GM21447 (cell line): ENCODE results near the gene USP35.
"Not testable (repeated sequence)": the region's sequence is repeated elsewhere in the genome, so short reads cannot be mapped to it uniquely, and the experiment has no call there.

Experiments
- ATAC-seq: cut with Tn5 transposase; IDR thresholded peaks from one replicate; pipeline ENCODE4 v1.9.1; 2021; ENCODE audit not compliant: unreplicated experiment

USP35 gene

DNA sequence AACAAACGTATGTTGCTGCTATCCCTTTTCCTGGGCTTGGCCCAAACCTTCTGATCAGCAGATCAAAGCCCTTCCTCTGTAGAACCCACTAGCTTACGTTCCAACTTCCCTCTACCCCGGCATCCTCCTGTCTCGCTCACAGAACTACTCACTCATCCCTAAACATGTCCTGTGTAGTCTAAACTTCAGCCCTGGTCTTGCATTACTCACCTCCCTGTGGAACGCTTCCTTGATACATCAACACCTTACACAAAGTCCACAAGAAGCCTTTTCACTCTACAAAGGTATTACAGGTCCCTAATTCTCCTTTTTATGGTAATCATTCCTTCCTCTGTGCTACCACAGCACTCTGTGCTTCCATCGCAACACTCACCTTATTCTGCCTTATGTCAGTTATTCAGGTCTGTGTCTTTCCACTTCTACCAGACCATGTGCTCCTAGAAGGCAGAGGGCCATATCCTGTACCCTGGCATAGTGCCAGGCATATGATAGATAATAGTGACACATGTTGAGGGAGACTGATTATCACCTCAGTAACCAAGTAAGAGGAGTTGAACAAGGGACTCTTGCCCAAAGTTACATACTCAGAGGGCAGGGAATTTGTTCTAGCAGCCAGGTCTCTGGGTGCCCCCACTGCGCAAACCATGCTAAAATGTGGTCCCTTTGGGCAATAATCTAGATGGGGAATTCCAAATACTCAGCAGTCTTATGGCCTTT, 41.6 kb downstream of the USP35 start:
- no peak for ATAC-seq

DNA sequence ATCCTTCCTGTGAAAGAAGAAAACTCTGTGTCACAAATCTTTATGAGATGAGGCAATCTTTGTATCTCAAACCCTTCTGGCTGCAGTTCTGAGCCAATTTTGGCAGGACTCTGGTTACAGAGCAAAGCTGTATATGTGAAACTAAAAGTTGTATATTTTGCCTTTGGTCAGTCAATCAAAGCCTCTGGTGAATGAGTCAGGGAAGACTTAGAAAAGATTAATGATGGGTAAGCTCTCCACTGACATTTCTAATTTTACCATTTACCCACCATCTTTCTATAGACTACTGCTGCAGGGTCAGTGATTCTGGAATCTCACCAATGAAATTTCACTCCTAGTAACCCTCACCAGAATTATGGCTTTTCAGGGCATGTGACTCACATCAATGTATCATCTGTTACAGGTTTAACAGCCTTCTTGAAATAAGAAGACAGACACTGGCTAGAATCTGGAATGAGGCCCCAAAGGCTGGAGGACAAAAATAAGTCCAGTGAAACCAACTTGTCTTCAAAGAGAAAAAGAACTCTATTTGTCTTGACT, 43.3 kb downstream of the USP35 start:
- ATAC-seq: no peak

DNA sequence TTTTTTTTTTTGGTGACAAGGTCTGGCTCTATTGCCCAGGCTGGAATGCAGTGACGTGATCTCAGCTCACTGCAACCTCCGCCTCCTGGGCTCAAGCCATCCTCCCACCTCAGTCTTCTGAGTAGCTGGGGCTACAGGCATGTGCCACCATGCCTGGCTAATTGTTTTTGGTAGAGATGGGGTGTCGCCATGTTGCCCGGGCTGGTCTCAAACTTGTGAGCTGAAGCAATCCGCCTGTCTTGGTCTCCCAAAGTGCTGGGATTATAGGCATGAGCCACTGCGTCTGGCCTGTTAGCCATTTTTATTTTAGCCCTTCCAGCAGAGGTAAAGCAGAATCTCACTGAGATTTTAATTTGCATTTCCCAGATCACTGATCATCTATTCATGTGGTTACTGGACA, 44.3 kb downstream of the USP35 start:
- not testable (repeated sequence) for ATAC-seq

DNA sequence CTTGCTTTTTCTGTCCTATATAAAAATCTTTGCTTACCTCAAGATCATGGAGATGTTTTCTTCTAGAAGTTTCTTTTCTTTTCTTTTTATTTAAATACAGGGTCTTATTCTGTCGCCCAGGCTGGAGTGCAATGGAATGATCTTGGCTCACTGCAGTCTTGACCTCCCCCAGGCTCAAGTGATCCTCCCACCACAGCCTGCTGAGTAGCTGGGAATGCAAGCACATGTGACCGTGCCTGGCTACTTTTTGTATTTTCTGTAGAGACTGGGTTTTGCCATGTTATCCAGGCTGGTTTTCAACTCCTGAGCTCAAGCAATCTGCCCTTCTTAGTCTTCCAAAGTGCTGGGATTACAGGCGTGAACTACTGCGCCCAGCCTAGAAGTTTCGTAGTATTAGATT, 45.3 kb downstream of the USP35 start:
- ATAC-seq: no peak

DNA sequence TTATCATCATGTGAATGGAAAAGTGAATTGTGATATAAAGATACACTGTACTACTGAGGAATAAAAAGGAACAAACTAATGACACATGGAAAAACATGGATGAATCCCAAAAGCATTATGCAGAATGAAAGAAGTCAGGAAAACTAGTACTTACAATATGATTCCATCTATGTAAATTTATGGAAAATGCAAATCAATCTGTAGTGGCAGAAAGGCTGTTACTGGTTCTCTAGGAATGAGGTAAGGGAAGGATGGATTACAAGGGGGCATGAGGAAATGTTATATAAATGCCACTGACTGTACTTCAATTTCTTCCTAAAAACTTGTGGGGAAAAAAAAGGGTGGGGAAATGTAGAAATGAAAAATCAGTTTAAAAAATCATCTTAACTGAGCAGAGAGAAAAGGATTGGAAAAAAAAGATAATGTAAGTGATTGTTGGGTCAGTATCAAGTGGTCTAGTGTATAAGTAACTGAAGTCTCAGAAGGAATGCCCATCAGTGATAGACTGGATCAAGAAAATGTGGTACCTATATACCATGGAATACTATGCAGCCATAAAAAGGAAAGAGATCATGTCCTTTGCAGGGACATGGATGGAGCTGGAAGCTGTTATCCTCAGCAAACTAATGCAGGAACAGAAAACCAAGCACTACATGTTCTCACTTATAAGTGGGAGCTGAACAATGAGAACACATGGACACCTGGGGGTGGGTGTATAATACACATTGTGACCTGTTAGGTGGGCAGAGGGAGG, 48.8 kb downstream of the USP35 start:
- no peak for ATAC-seq

DNA sequence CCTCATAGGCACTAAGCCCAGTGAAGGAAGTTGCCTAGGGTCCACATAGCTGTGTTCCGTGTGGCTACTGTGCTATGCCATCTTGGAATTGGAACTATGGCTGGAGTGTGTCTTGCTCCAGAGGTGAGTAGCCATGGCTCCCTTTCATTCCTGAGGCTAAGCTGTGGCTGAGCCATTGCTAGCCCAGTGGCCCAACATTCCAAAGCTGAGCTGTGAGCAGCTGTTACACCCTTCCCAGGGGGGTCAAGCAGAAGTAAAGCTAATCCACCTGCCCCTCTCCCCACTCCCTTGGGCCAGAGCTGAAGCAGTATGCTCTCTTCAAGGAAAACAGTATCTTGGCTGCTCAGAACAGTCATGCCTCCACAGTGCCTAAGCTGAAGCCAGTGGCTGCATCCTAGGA, 51.1 kb downstream of the USP35 start:
- no peak for ATAC-seq

DNA sequence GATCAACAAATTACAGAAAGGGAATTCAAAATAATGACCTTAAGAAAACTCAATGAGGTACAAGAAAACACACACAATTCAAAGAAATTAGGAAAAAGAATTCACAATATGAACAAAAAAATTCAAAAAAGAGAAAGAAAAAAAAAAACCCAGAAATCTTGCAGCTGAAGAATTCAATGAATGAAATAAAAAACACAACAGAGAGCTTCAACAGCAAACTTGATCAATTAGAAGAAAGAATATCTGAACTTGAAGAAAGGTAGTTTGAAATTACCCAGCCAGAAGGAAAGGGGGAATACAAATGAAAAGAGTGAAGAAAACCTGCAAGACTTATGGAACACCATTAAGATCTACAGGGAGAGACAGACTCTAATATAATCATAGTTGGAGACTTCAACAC, 52.8 kb downstream of the USP35 start:
- ATAC-seq: no peak

DNA sequence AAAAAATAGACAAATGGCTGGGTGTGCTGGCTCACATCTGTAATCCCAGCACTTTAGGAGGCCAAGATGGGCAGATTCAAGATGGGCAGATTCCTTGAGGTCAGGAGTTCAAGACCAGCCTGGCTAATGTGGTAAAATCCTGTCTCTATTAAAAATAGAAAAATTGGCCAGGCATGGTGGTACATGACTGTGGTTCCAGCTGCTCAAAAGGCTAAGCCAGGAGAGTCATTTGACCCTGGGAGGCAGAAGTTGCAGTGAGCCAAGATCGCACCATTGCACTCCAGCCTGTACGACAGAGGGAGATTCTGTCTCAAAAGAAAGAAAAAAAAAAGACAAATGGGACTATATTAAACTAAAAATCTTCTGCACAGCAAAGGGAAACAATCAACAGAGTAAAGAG, 55.4 kb downstream of the USP35 start:
- no peak for ATAC-seq

DNA sequence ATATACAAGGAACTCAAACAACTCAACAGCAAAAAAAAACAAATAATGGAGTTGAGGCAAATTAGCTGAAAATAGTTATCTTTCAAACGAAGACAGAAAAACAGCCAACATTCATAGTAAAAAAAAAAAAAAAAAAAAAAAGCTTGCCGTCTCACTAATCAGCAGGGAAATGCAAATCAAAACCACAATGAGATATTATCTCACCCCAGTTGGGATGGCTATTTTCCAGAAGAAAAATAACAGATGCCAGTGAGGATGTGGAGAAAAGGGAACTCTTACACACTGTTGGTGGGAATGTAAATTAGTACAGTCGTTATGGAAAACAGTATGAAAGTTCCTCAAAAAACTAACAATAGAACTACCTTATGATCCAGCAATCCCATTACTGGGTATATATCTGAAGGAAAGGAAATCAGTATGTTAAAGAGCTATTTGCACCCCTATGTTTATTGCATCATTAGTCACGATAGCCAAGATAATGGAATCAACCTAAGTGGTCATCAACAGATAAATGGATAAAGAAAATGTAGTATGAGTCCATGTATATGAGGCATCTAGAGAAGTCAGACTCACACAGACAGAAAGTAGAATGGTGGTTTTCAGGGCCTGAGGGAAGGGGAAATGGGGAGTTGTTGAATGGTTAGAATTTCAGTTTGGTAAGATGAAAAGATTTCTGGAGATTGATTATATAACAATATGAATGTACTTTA, 56.0 kb downstream of the USP35 start:
- ATAC-seq: no peak

DNA sequence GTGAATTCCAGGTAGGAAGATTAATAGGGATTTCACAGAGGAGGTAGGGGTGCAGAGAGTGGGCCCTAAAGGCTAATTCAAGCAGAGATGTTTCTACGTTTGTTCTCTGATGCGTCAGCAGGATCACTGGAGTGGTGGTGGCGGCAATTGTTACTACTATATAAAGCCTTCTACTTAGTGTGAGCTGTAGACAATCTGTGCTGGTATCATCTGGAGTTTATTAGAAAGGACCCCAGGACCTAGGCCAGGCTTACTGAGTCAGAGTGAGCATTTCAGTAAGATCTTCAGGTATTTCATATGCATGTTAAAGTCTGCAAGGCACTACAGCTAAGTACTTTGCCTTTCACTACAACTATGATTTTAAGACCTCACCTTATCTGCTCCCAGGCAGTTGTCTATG, 59.5 kb downstream of the USP35 start:
- no peak for ATAC-seq

DNA sequence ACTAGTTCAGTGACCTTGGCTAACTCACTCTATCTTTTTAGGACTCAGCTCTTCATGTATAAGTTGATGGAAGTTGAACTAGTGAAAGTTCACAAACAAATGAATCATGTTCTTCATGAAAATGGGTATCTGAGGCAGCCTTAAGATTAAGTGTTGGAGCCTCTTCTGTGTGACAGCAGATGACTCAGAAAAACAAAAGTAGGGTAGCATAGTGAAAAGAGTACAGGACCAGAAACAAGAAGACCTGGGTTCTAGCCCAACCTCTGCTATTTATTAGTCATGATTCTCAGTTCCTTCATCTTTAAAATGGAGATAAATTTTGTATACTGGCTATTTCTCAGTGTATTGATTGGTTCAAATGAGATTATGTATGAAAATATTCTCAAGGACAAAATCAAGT, 60.2 kb downstream of the USP35 start:
- ATAC-seq: no peak

DNA sequence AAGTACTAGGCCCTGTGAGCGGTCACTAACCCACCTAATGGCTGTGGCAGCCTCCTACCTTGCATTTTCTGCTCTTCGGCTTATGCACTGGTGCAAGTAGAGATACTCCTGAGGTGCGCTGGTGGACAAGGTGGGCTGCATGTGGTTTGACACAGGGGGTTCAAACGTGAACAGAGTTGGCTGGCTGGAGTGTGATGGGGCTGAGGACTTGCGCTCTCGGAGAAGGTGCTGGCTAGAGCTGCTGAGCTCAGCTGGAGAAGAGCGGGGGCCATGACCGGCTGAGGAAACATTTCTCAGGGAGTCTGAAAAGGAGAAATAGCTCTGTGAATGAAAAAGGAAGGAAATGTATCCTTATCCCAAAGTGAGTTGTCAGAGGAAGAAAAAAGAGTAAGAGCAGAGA, 61.4 kb downstream of the USP35 start:
- no peak for ATAC-seq

DNA sequence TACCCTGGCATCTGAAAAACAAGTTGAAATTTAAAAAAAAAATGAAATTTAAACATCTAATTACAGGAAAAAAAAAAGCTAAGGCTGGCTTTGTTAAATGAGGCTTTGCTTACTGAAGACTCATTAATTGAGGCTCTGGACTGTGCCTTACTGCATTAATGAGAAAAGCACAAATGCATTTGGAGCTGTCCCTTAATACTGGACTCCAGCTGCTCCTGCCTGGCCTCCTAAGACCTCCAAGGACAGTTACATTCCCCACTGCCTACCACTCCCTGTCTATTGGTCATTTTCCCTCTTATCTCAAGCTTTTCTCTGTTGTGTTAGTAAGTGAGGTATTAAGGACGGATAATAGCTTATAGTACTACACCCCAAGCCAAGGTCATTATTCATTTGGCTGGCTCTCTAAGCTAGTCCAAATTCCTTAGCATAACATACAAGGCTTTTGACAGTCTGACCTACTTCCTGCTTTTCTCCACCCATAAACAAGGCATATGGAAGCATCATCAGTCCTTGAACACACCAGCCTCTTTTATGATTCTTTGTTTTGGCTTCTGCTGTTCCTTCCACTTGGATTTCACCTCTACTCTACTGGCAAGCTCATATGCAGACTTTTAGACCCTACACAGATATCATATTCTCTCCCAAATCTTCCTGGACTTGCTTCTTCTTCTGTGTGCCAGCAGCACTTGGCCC, 62.5 kb downstream of the USP35 start:
- no peak for ATAC-seq

DNA sequence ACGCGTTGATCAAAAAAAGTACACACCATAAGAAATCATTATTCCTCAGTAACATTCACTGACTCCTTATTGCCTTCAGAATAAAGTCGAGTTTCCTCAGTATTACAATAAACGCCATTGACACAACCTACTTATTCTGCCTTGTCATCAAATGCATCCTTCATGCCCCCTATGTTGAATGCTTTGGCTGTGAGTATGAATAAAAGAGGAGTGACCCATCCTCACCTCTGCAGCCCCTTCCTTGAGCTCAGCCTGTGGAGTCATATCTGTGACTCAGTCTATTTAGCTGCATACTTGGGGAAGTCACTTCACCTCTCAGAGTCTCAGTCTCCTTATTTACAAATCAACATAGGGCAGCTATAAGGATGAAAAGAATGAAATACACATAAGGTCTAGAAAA, 65.1 kb downstream of the USP35 start:
- no peak for ATAC-seq

DNA sequence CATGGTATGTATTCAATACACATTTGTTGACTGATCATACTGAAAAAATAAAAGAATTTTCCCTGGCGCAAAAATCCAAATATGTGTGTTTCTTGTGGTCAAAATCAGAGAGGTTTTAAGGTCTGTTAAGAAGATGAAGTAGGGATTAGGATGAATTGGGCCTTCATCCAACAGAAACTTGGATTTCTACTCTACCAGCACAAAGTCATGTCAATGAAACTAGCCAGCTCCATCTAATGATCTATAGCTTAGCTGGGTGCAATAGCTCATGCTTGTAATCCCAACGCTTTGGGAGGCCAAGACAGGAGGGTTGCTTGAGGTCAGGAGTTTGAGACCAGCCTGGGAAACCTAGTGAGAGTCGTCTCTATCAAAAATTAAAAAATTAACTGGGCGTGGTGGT, 65.5 kb downstream of the USP35 start:
- no peak for ATAC-seq

DNA sequence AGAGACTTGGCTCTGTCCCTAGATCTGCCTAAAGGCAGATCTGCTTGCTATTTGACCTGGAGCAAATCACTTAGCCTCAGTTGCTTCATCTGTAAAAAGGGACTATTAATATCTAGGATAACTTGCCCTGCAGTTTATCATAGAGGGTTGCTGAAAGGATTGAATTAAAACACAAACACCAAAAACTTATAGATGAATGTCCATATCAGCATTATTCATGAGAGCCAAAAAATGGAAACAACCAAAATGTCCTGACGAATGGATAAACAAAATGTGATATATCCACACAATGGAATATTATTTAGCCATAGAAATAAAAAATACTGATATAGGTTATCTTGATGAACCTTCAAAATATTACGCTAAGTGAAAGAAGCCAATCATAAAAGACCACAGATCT, 67.2 kb downstream of the USP35 start:
- ATAC-seq: no peak

DNA sequence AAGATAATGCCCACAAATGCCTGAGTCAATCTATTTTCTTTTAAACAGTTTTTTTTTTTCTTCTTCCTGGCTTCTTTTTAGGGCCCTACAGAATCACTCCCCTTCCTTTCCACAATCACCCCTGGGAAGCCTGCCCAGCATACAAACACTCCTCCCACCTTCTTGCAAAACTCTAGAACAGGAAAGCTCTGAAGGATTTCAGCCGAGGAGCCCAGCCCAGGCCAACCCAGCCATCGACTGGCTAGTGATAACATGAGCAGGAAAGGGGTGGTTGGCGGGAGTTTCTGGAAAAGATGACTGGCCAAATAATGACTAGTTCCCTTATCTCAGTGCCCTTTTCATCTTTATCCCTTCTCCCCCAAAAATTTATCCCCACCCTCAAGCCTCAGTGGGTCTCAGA, 68.2 kb downstream of the USP35 start:
- ATAC-seq: no peak

DNA sequence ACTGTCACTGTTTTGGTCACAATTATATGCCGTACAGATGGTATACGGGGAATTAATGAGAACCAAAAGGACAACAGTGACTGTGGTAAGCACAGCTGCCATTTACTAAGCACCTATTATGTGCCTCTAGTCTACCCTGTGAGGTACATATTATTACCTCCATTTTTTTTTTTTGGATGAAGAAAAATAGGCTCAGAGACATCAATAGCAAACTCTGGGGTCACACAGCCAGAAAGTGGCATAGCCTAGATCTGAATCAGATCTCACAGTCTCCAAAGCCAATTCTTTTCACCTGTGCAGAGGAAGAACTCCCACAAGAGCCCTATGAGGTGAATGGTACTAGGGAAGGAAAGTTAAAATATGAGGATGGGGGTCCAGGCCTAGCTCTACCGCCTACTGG, 68.9 kb downstream of the USP35 start:
- no peak for ATAC-seq

DNA sequence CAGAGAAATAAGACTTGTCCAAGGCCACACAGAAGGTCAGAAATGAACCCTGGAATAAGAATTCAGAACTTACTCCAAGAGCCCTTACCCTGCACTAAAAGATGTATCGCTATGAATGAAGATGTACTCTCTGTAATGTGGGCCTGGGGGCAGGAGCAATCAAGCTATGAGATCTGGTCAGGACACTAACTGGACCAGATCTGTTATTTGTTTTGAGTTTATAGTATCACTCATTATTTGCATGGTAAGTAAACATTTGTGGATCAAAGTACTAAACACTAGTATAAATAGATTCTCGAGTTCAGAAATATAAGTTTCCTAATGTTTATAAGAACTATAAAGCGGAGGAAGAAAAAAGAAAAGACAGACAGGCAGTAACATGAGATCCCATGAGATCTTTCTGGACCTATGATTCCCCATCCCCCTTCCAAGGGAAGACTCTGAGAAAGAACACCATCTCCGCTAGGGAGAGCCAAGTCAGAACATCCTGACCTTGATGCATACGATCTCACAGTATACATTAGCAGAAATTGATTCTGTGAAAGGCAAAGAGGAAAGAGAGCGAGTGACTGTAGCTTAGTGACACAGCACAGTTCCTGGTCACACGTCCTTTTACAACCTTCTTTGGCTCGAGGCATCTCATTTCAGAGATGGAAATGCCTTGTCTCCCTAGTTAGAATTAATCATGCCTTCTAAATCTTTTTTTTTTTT, 71.2 kb downstream of the USP35 start:
- ATAC-seq: no peak

DNA sequence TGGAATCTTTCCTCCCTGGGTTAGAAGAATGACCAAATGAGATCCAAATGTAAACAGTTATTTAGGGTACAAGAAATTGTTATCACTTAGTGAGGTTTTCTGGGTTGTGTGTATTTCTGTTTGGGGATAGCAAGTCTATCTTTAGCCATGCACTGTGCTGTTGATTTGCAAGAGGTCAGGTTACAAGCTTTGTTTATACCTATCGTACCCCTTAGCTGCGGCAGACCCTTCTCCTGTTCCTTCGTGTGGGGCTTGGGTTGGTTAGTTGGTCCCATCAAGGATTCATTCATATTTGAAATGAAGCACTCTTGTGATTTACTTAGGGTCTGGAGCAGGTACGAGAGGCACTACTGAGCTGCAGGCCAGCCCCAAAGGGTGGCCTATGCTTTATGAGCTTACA, 72.6 kb downstream of the USP35 start:
- ATAC-seq: no peak

DNA sequence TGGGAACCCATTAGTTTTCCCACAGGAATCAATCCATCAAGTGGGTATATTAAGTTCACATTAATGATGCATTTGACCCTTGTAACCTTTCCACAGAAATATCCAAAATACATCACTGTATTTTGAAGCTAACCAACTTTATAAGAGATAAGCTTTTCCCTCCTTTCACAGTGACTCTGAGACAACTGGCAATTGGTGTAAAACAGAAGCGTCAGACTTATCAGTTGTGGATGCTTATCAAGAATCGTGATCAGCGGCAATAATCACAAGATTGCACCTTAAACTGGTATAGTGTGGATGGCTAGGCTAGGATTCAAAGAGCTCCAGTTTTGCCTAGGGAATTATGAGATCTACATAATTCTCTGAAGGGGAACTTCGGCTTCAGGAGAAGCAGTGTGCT, 73.1 kb downstream of the USP35 start:
- ATAC-seq: no peak
